Urinary bladder (tissue), 4 donors: ENCODE results near the gene CATSPERZ. TPM values are rescaled to one million over a fixed set of nuclear protein-coding genes. Genes with fewer than 3 reads are reported as not detected.

Experiments used
- DNase-seq: peaks from one replicate; pipeline ENCODE4 v3.0.0-alpha.2; 2015; ENCODE audit errors: extremely low spot score
- H3K27ac ChIP-seq: one replicate; pipeline ENCODE4 v1.5.1; 2013; ENCODE audit warnings: low read depth, mild to moderate bottlenecking, moderate library complexity
- H3K36me3 ChIP-seq: one replicate; pipeline ENCODE4 v1.6.1; 2013; ENCODE audit warnings: mild to moderate bottlenecking, moderate library complexity; ENCODE audit not compliant: insufficient read depth
- H3K4me1 ChIP-seq: one replicate; pipeline ENCODE4 v1.6.1; 2013; ENCODE audit warnings: mild to moderate bottlenecking, moderate library complexity; ENCODE audit not compliant: insufficient read depth
- H3K4me3 ChIP-seq: one replicate; pipeline ENCODE4 v1.5.1; 2013; ENCODE audit warnings: low read depth, low read length
- WGBS: extraction: QIAGEN DNeasy Blood & Tissue Kit; methylation state at CpG from one replicate; pipeline ENCODE4 v1.1.7; 2013; 5-methylcytosine and 5-hydroxymethylcytosine counted together
- polyA plus RNA-seq: library from polyadenylated mRNA; stranded (reverse); fragments of 200-250 nt; gene quantifications from one replicate; pipeline ENCODE4 v1.2.3, GENCODE V29; 2013
- total RNA-seq: library from RNA; depleted of rRNA; stranded (reverse); fragments of >200 nt; gene quantifications from one replicate; pipeline ENCODE4 v1.2.3, GENCODE V29; 2014
- donor health status: healthy with polysubstance abuse.
- donor health status: healthy.

The CATSPERZ gene
- total RNA-seq: not detected
- 0.29 TPM for polyA plus RNA-seq

- 17% methylated on average over 54 of the region's 54 CpGs for whole genome bisulfite sequencing
- Histone ChIP-seq H3K4me1 (peaks cover 3% of the 10 kb centered on the region), H3K4me3 (peak within 1 kb of the TSS; percentile 24), H3K36me3 (no peaks in the 10 kb centered on the region), H3K27ac (no peak within 1 kb of the TSS)
- no peak for DNase-seq
Measured at GRCh38 chr11:64299847-64300648, at the start of gene CATSPERZ. CATSPERZ (plus strand) TSS chr11:64300358; CDS start chr11:64300411, 53 bp downstream.

GRCh38 chr11:64250415-64251015 lies 49.6 kb upstream of the CATSPERZ start:
- no peaks in the 10 kb centered on the region for H3K36me3 ChIP-seq
- no peak for DNase-seq
- H3K4me1 ChIP-seq: no peaks in the 10 kb centered on the region
- H3K4me3 ChIP-seq: peak overlapping the region; percentile 80
- H3K27ac ChIP-seq: no peak overlapping the region
- WGBS: 19% methylated on average over 13 of the region's 13 CpGs

GRCh38 chr11:64251016-64251752 lies 49.0 kb upstream of the CATSPERZ start, which contains the start of gene PLCB3:
PLCB3 (plus strand) TSS chr11:64251530; CDS start chr11:64251650, 120 bp downstream.
- Histone ChIP-seq H3K4me1 (no peaks in the 10 kb centered on the region), H3K4me3 (peak within 1 kb of the TSS; percentile 80), H3K36me3 (no peaks in the 10 kb centered on the region), H3K27ac (no peak within 1 kb of the TSS)
- WGBS: under 1% methylated on average over 75 of the region's 75 CpGs
- no peak for DNase-seq

- H3K27ac ChIP-seq: no peak overlapping the region
- DNase-seq: no peak
- no peaks in the 10 kb centered on the region for H3K4me1 ChIP-seq
- 1% methylated on average over 18 of the region's 18 CpGs for WGBS
- H3K36me3 ChIP-seq: no peaks in the 10 kb centered on the region
- H3K4me3 ChIP-seq: peak overlapping the region; percentile 80
Measured at GRCh38 chr11:64251753-64252002, 48.5 kb upstream of the CATSPERZ start.

GRCh38 chr11:64252003-64252872 lies 47.9 kb upstream of the CATSPERZ start:
- no peak for DNase-seq
- Histone ChIP-seq H3K4me3 (peak overlapping the region; percentile 80), H3K4me1 (no peaks in the 10 kb centered on the region), H3K27ac (no peak overlapping the region), H3K36me3 (no peaks in the 10 kb centered on the region)
- whole genome bisulfite sequencing: 3% methylated on average over 23 of the region's 23 CpGs

- WGBS: 63% methylated on average over 8 of the region's 8 CpGs
- H3K27ac ChIP-seq: no peak overlapping the region
- no peak for DNase-seq
- no peak overlapping the region for H3K4me3 ChIP-seq
- no peaks in the 10 kb centered on the region for H3K4me1 ChIP-seq
- no peaks in the 10 kb centered on the region for H3K36me3 ChIP-seq
Measured at GRCh38 chr11:64253043-64253442, 47.1 kb upstream of the CATSPERZ start.

GRCh38 chr11:64253481-64253880 lies 46.7 kb upstream of the CATSPERZ start:
- no peak for DNase-seq
- Histone ChIP-seq H3K36me3 (no peaks in the 10 kb centered on the region), H3K4me1 (no peaks in the 10 kb centered on the region), H3K4me3 (no peak overlapping the region), H3K27ac (no peak overlapping the region)
- WGBS: 60% methylated on average over 5 of the region's 5 CpGs

- peaks cover 2% of the 10 kb centered on the region for H3K36me3 ChIP-seq
- H3K4me1 ChIP-seq: no peaks in the 10 kb centered on the region
- 88% methylated on average over 7 of the region's 7 CpGs for WGBS
- no peak overlapping the region for H3K4me3 ChIP-seq
- no peak for DNase-seq
- no peak overlapping the region for H3K27ac ChIP-seq
Measured at GRCh38 chr11:64254326-64254725, 45.8 kb upstream of the CATSPERZ start.

- WGBS: 85% methylated on average over 35 of the region's 35 CpGs
- DNase-seq: no peak
- Histone ChIP-seq H3K4me1 (no peaks in the 10 kb centered on the region), H3K4me3 (no peak overlapping the region), H3K36me3 (peaks cover 3% of the 10 kb centered on the region), H3K27ac (no peak overlapping the region)
Measured at GRCh38 chr11:64255135-64256128, 44.7 kb upstream of the CATSPERZ start.

- H3K4me3 ChIP-seq: no peak overlapping the region
- no peaks in the 10 kb centered on the region for H3K4me1 ChIP-seq
- no peak for DNase-seq
- WGBS: 84% methylated on average over 15 of the region's 15 CpGs
- no peak overlapping the region for H3K27ac ChIP-seq
- peaks cover 3% of the 10 kb centered on the region for H3K36me3 ChIP-seq
Measured at GRCh38 chr11:64256300-64256699, 43.9 kb upstream of the CATSPERZ start.

GRCh38 chr11:64258356-64258755 lies 41.8 kb upstream of the CATSPERZ start:
- no peak for DNase-seq
- no peak overlapping the region for H3K27ac ChIP-seq
- 92% methylated on average over 24 of the region's 24 CpGs for WGBS
- H3K4me3 ChIP-seq: no peak overlapping the region
- H3K4me1 ChIP-seq: no peaks in the 10 kb centered on the region
- H3K36me3 ChIP-seq: peaks cover 7% of the 10 kb centered on the region

- no peak overlapping the region for H3K27ac ChIP-seq
- H3K4me3 ChIP-seq: no peak overlapping the region
- no peak for DNase-seq
- no peaks in the 10 kb centered on the region for H3K4me1 ChIP-seq
- peaks cover 7% of the 10 kb centered on the region for H3K36me3 ChIP-seq
- WGBS: 92% methylated on average over 32 of the region's 32 CpGs
Measured at GRCh38 chr11:64258946-64259532, 41.1 kb upstream of the CATSPERZ start.
